GM12865 (cell line): Measurements from ENCODE around the gene PHLDA3.

Experiments used
- DNase-seq: peaks from one replicate; pipeline ENCODE4 v3.0.0; 2010; ENCODE audit warnings: low read depth
- H3K4me3 ChIP-seq: 2 replicates; pipeline ENCODE4 v1.5.1; 2011; ENCODE audit warnings: mild to moderate bottlenecking, low read depth, low read length, control low read depth
- CTCF ChIP-seq: IDR thresholded peaks from 2 replicates; pipeline ENCODE4 v1.5.1; 2011; ENCODE audit warnings: low read length, control low read depth, low read depth, inconsistent platforms; ENCODE audit not compliant: insufficient read depth; ENCODE audit errors: missing control alignments

PHLDA3 gene

GRCh38 chr1:201465698-201466290 lies 3.2 kb downstream of the PHLDA3 start:
- no peak for DNase-seq
- H3K4me3 ChIP-seq: no peak overlapping the region
- no peak for TF ChIP-seq CTCF

GRCh38 chr1:201463071-201463552 lies 5.9 kb downstream of the PHLDA3 start:
- no peak for DNase-seq
- H3K4me3 ChIP-seq: no peak overlapping the region
- no peak for TF ChIP-seq CTCF

- DNase-seq: no peak
- no peak for TF ChIP-seq CTCF
- H3K4me3 ChIP-seq: no peak overlapping the region
These were observed 7.1 kb downstream of the PHLDA3 start for GRCh38 chr1:201461645-201462441.

- no peak overlapping the region for H3K4me3 ChIP-seq
- no peak for TF ChIP-seq CTCF
- DNase-seq: no peak
These were observed 8.0 kb downstream of the PHLDA3 start for GRCh38 chr1:201460814-201461644.

- TF ChIP-seq CTCF: no peak
- H3K4me3 ChIP-seq: no peak overlapping the region
- no peak for DNase-seq
These were observed 9.2 kb downstream of the PHLDA3 start for GRCh38 chr1:201459775-201460174.

- H3K4me3 ChIP-seq: no peak overlapping the region
- no peak for TF ChIP-seq CTCF
- no peak for DNase-seq
These were observed 9.9 kb downstream of the PHLDA3 start for GRCh38 chr1:201459052-201459451.
